Measurements from ENCODE around the gene EPHB2.

GRCh38 chr1:22666412-22666811 lies 44.2 kb upstream of the EPHB2 start:
- TF ChIP-seq POLR2A (IDR thresholded peaks at IDR 0.05; ENCODE audit: low read depth, low read length): no peak
- no peak for TF ChIP-seq TAF1 (IDR thresholded peaks at IDR 0.05; ENCODE audit: low read depth, low read length)
- TF ChIP-seq POLR2AphosphoS5 (IDR thresholded peaks at IDR 0.05; ENCODE audit: low read depth, low read length): no peak
